ENCODE results near the gene SV2C.

- no peak for TF ChIP-seq CTCF (conservative IDR thresholded peaks at IDR 0.05; ENCODE audit: low read length)
- TF ChIP-seq EZH2phosphoT487 (IDR thresholded peaks at IDR 0.05; ENCODE audit: borderline replicate concordance), result no peak
Measured at GRCh38 chr5:76277736-76278135, 194.6 kb downstream of the SV2C start.

All from Loucy (cell line).